Fibroblast of skin of right biceps (primary cell): Measurements from ENCODE around the gene SLC45A1.

Experiments used
- DNase-seq: peaks from one replicate; pipeline ENCODE4 v3.0.0-alpha.2; 2013

SLC45A1 gene

DNA sequence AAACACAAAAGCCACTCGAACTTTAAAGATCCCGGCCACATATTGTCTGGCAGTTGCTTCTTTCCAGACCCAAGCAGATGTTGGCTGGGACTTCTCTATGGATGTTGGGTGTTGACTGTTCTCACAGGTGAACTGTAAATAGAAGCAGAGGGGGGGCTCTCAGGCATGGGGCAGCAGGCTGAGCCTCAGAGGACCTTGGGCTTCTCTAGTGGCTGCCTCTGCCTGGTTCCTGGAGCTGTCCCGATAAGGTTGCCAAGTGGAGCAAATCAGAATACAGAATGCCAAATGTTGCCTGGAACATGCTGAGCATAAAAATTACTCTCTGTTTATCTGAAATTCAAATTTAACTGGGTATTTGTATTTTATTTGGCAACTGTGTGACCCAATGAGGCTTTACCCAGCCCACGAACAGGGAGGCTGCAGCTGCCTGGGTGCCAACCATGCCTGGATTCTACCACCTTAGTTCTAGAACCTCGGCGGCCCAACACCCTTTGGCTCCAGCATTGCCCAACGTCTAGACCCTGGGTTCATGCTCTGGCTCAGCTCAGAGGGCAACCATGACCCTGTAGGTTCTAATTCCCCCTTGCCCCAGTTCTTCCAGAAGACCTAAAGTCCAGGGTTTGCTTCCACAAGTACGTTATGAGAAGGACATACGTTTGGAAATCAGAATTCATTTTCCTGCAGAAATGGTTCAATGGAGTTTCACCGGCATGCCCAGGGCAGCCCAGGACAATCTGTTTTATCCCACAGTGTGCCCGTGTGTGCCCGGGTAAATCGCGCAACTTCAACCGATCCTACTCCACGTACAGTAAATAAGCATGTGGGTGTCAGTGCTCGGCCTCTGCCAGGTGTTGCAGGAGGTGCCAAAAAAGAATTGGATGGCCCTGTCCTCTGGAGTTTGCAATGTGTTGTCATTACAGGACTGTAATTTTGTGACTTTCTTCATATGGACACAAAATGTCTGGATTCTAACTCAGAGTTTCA lies 5.4 kb upstream of the SLC45A1 start:
- DNase-seq, result no peak

DNA sequence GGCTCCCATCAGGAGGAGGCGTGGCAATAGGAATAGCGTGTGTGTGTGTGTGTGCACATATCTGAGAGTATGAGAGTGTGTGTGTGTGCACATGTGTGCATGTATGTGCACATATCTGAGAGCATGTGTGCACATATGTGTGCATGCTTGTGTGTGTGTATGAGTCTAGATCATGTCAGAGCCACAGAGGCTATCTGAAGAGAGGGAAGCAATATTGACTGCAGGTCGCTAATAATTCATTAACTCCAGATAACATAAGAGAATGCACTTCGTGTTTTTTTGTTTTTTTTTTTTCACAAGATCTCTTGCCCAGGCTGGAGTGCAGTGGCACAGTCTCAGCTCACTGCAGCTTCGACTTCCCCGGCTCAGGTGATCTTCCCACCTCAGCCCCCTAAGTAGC lies 4.7 kb upstream of the SLC45A1 start:
- no peak for DNase-seq

DNA sequence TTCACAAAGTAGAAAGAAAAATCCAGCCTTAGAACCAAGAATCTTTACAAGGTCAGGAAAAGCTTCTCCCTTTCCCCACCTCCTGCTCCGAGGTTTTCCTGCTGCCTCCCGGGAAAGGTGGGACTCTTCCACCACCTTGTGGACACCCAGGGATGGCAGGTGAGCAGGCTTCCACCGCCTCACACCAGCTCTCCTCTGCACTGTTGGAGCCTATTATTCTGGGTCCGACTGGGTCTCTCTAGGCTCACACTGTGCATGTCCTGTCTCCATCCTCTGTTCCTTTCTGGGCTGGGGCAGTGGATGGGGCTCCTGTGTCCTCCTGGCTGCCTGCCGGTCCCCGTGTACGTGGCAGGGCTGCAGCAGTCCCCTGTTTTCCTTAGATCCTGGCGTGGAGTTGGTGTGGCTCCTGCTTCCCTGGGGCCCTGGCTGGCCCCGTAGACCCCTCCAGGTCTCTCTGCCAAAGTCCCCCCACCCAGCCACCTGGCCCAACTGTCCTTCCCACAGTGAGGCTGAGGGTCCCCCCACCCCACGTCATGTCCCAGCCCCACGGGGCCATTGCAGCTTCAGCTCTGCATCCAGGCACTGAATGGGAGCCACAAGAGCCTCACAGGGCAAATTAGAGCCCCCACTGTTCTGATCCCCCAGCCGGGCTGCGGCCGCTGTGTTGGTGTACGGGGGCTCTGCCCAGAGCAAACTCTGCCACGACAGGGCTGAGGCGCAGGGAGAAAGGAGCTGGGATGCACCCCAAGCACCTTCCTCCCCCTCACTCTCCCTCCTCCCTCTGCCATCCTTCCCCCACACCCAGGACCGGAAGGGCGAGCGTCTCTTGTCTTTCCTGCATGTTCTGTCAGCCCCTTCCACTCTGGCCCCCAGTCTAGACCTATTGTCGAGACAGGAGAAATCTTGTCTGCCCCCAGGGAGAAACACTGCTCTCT lies 3.3 kb upstream of the SLC45A1 start:
- peak; percentile 77 for DNase-seq

DNA sequence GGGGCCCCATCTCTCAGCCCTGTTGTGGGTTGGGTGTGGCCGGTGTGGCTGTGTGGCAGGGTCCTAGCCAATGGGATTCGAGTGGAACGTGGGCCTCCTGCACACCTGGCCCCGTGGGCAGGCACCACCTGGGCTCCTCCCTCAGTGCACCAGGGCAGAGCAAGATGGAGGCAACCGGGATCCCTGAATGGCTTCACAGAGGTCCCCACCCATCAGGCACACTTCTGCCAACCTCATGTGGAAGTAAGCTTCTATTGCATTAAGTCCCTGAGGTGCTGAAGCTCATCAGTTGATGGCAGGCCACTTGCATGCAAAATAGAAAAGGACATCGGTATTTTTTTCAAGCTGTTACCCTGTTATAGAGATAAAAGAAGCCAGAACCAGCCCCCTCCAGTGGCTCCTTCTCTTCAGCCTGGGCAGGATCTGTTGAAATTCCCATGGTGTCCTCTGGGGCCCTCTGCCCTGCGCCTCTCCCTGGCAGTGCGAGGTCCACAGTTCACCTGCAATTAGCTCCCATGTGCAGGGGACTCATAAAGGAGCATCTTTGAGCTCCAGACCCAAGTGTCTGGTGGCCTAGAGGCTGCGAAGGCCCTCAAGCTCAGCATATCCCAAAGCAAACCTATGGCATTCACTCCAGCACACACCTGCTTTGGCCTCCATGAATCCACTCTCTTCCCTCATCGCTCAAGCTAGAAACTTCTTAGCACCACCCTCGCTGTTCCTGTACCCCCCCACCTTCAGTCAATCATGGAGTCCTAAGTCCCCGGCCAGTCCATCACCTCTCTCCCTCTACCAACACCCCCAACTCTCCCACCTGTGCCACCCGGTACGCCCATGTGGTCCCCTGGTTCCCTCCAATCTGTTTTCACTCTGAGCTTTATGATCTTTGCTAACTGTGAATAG lies 2.1 kb upstream of the SLC45A1 start:
- DNase-seq, result no peak

DNA sequence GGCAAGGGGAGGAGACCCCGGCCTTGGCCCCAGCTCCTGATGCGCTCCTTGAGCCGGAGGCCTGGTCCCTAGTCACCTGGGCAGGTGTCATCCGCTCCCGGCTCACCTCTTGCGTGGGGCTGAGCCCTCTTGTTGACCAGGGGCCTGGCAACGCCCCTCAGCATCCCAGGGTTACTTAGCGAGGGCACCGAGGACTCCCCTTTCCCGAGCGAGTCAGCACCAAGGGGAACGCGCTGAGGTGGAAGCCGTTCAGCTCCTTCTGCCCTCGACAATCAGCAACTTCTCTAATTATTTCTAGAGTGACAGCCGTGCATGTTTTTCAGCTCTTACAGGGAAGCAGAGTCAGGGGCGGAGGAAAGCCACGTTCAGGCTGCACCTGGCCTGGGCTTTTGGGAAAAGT lies 522 bp downstream of the SLC45A1 start:
- no peak for DNase-seq

DNA sequence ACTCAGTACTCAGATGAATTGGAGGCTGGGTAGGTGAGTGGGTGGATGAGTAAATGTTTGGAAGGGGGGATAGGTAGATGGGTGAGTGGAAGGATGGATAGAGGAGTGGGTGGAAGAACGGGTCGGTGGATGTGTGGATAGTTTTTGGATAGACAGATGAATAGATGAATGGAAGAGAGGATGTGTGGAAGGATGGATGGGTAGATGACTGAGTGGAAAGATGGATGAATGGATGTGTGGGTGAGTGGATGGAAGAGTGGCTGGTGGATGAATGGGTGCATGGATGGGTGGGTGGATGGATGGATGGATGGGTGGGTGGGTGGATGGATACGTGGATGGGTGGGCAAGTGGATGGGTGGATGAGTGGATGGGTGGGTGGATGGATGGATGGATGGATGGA lies 3.7 kb downstream of the SLC45A1 start:
- DNase-seq, result no peak

DNA sequence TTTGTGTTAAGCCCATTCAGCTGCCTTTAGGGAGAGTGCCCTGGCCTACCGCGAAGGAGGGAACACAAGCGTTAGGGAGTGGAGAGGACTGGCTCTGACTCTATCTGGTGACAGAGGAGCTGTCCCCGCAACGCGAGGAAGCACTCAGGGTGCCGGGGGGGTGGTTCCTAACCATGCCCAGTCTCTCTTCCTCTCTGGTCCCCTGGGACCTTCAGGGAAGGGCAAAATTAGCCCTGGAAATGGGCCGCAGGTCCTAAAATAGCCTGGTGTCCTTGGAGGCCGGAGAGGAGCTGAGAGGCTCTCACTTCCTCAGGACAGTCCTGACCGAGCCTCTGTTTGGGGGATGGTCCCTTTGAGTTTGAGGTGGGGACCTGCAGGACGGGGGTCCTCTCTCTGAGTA lies 5.8 kb downstream of the SLC45A1 start:
- no peak for DNase-seq

DNA sequence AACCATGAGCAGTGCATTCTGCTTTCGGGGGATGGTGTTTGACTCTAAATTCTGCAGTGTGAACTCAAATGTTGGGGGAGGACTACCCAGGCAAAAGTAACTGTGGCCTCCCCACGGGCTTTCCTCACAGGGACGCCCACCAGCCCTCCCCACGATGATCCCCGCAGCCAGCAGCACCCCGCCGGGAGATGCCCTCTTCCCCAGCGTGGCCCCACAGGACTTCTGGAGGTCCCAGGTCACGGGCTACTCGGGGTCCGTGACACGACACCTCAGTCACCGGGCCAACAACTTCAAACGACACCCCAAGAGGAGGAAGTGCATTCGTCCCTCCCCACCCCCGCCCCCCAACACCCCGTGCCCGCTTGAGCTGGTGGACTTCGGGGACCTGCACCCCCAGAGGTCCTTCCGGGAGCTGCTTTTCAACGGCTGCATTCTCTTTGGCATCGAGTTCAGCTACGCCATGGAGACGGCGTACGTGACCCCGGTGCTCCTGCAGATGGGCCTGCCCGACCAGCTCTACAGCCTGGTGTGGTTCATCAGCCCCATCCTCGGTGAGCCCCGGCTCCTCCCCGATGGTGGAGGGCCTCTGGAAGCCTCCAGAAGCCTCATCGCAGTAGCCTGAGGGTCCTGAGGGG lies 6.4 kb downstream of the SLC45A1 start:
- DNase-seq, result no peak

DNA sequence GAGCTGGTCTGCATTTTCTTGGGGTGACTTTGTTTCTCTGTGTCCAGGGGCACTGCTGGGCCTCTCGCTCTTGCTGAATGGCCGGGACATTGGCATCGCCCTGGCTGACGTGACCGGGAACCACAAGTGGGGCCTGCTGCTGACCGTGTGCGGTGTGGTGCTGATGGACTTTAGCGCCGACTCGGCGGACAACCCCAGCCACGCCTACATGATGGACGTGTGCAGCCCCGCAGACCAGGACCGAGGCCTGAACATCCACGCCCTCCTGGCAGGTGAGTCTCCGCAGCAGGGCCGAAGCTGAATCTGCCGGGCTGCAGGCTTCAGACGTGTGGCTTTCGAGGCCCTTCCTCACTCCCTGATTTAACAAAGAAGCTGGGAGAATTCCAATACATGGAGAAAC lies 7.9 kb downstream of the SLC45A1 start:
- no peak for DNase-seq

DNA sequence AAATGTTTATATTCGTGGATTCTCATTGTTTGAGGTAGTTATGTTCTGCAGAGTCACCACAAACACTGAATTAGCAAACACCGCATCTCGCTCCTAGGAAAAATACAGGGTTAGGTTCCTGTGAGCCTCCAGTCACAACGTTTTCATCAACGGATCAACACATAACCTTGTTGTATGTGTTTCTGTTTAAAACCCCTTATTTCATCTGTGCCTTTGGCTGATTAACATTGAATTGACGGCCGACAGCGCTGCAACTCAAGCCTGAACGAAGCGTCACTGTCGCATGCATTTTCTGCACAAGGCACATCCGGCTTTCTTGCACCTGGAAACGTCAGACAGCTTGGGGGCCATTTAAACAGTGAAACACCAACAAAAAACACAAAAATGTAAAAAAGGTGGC lies 8.4 kb downstream of the SLC45A1 start:
- DNase-seq, result no peak

DNA sequence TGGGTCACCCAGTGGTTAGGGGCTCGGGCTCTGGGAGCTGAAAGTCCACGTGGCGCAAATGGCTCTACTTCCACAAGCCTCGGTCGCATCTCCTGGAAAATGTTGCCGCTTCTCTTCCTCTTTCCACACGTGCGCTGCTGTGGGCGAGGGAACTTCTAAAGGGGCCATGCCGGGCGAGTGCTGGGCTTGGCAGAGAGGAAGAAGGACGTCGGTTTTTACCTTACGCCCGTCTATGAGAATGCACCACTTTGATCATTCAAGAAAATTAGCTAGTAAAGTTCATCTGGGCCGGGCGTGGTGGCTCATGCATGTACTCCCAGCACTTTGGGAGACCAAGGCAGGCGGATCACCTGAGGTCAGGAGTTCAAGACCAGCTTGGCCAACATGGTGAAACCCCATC lies 10.4 kb downstream of the SLC45A1 start:
- DNase-seq, result no peak

DNA sequence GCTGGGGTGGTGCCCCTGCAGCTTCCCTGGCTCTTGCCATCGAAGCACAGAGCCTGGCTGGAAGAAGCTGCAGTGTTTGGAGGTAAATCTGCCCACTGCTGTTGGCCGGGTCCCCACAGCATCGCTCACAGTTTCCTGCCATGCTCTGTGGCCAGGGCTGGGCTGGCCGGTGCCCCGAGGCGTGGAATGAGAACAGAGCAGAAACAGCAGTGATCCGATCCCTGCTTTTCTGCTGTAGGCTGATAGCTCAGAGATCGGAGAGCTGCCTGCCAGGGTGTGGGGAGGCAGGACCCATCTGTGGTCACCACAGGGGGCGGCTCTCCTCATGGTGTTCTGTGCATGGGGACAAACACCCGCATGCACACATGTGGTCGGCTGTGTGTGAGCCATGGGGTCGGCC lies 11.5 kb downstream of the SLC45A1 start:
- DNase-seq, result no peak

DNA sequence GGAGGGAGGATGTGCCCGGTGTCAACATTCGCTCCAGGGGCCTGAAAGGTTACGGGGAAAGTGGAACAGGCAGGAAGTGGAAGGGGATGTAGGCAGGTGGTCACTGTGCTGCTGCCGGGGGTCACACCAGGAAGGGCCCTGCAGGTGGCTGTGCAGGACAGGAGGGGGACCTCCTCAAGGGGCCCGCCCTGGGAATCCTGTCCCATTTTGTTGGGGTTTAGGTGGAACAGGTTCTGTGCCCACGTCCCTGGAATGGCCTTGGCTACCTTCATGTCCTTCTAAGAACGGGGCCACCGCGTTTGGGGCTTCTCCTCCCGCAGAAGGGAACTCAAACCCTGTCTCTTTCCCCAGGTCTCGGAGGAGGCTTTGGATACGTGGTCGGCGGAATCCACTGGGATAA lies 11.9 kb downstream of the SLC45A1 start:
- no peak for DNase-seq

DNA sequence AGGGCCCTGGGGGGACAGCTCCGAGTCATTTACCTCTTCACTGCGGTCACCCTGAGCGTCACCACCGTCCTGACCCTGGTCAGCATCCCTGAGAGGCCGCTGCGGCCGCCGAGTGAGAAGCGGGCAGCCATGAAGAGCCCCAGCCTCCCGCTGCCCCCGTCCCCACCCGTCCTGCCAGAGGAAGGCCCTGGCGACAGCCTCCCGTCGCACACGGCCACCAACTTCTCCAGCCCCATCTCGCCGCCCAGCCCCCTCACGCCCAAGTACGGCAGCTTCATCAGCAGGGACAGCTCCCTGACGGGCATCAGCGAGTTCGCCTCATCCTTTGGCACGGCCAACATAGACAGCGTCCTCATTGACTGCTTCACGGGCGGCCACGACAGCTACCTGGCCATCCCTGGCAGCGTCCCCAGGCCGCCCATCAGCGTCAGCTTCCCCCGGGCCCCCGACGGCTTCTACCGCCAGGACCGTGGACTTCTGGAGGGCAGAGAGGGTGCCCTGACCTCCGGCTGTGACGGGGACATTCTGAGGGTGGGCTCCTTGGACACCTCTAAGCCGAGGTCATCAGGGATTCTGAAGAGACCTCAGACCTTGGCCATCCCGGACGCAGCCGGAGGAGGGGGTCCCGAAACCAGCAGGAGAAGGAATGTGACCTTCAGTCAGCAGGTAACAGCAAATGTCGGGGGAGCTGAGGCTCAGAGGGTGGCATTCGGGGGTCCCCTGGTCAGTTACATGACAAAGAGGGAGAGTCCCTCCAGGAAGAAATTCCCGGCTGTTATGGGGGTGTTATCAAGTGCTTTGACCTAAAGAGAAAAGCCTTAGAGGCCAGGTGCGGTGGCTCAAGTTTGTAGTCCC lies 12.6 kb downstream of the SLC45A1 start:
- no peak for DNase-seq

DNA sequence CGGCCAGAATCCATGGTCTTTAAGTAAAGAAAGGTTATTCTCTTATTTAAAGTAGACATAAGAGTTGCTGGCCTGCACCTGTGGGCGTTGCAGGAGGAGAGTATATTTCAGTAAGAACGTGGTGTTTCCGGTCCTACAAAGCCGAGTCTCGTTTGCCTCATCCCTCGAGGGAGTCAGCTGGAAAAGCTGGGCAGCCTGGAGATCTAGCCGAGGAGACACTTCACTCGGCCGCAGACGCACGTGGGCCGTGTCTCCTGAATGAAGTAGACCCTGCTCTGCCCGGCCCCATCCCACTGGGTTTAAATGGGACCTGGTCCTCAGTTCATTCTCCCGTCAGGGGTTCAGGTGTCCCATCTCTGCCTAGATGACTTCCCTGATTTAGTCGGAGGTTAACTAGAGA lies 14.9 kb downstream of the SLC45A1 start:
- DNase-seq, result no peak

DNA sequence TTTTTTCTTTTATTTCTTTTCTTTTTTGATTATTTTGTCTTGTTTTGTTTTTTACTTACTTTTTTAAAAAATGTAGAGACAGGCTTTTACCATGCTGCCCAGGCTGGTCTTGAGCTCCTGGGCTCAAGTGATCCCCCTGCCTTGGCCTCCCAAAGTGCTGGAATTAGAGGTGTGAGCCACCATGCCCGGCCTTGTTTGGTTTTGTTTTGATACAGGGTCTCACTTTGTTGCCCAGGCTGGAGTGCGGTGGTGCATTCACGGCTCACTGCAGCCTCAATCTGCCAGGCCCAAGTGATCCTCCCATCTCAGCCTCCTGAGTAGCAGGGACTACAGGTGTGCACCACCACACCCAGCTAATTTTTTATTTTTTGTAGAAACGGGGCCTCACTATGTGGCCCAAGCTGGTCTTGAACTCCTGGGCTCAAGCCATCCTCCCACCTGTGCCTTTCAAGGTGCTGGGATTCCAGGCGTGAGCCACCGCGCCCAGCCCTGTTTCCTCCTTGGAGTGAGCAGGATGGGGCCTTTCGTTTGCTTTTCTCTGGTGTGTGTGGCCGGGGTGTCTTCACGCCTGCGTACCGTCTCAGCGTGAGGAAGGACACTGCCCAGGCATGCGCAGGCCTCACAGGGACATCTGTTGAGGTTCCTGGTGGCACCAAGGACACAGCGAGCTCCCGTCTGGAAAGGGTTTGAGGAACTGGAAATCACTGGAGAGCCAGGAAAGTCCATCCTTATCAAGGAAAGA lies 15.5 kb downstream of the SLC45A1 start:
- DNase-seq, result no peak

DNA sequence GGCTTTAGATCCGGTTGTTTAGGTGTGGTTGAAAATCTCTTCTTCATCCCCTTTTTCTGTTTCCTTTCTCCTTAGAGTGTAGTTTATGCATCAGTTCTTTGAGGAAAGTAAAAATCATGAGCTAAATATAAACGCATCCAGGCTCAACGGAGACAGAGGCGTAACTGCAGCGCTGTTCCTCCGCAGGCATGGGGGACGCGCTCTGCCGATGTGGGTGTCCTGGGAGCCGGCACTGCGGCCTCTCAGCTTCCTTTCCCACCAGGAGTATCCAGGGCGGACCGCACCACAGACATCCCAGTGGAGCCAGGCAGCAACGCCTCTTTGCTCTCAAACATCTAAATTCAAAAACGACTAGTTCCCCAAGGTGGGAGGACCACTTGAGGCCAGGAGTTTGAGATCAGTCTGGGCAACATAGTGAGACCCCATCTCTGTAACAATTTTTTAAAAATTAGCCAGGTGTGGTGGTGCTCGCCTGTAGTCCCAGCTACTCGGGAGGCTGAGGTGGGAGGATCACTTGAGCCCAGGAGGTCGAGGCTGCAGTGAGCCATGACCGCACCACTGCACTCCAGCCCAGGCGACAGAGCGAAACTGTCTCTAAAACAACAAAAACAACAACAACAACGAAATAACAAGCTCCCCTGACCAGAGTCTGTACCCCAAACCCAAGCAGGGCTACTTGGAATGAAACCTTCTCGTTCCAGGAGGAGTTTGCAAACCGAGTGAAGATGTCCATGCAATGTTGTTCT lies 16.4 kb downstream of the SLC45A1 start:
- no peak for DNase-seq

DNA sequence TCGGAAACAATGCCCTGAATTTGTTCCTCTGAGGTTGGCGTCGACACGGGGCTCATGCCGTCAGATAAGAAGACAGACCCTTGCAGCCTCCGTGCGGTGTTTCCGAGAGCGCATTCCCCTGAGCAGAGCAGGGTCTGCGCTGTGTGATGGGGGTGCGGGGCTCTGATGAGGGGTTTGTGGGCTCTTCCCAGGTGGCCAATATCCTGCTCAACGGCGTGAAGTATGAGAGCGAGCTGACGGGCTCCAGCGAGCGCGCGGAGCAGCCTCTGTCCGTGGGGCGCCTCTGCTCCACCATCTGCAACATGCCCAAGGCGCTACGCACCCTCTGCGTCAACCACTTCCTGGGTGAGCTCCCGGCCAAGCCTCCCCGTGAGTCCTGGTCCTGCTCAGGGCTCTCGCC lies 17.3 kb downstream of the SLC45A1 start:
- DNase-seq, result no peak

DNA sequence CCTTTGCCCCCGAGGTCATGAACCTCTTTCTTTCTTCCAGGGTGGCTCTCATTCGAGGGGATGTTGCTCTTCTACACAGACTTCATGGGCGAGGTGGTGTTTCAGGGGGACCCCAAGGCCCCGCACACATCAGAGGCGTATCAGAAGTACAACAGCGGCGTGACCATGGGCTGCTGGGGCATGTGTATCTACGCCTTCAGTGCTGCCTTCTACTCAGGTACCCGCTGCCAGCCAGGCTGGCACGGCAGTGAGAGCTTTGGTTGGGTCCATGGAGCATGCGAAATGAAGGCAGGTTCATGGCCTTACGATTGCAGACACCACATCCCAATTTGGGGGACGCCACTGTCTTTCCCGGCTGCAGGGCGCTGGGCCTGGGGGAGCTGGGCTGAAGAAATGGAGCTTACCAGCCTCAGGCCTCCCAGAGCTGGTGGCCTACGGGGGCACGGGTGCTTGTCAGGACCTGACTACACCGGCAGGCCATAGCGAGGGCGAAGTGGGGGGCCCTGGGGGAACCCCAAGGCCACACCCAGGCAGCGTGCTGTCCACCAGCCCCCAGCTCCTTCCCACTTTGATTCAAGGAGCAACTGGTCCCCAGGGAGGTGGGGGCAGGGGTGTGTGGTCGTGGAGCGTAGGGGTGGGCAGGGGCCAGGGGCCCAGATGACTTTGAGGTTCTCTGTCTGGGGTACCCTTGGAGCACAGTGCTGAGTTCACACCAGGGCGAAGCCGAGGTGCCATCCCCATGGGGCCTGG lies 20.0 kb downstream of the SLC45A1 start:
- no peak for DNase-seq
